Transverse colon (tissue), 4 donors: ENCODE data around the gene MOBP.

Experiments
- EP300 ChIP-seq: sonication (generic); formaldehyde crosslinking; IDR thresholded peaks from one replicate; pipeline ENCODE4 v1.6.1; 2017; ENCODE audit warnings: antibody characterized with exemption, low read depth
- POLR2A ChIP-seq: fragments of 450-650 bp; IDR thresholded peaks from one replicate; pipeline ENCODE4 v1.6.1; 2016; ENCODE audit warnings: antibody characterized with exemption, mild to moderate bottlenecking, moderate library complexity
- POLR2AphosphoS5 ChIP-seq, 3 donors: sonication (generic); formaldehyde crosslinking; IDR thresholded peaks; one replicate each; pipeline ENCODE4 v1.6.1; 2016; ENCODE audit warnings: antibody characterized with exemption in 3 of 3
- TF ChIP-seq, protein P1 (sequence below), 5 experiments: fragments of 200-600 bp in 3 of 5; fragments of 450-650 bp in 2 of 5; sonication (generic) in 3 of 5; IDR thresholded peaks; 1 replicate in 2 of 5; 2 replicates in 3 of 5; pipeline ENCODE4 v1.5.1; 2016 to 2017; ENCODE audit warnings: antibody characterized with exemption in 5 of 5, inconsistent platforms in 3 of 5, mild to moderate bottlenecking in 2 of 5, moderate library complexity in 1 of 5

DNA sequence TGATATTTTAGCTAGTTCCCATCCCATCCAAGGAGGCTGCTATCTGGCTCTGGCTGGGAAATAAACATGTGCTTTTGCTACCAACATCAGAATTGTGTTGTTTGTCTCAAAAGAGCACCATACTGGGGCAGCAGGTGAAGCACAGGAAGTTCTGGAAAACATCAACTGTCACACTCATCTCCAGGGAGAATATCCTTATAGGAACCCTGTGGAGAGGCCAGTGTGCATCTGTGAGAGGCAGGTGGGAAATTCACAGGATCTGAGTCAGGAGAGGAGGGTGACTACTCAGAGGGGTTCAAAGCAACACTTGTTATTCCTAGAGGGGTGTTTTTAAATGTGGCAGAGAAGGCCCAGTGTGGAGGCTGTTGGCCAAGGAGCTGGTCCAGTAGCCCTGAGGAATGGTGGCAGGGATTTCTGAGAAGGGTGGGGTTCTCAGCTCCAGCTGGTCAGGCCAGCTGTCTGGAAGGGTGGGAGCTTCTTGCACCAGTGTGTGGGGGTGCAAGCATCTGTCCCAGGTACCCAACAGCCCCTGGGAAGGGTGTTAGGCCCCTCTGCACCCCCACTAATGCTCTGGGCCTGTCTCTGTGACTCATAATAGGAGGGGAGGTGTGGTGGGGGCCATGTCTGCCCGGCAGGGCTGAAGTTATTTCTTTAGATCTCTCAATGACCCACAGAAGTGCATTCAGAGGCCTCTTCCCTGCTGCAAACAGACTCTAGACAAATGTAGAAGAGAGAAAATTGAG is 32.3 kb upstream of the MOBP start:
- TF ChIP-seq, protein P1, sequence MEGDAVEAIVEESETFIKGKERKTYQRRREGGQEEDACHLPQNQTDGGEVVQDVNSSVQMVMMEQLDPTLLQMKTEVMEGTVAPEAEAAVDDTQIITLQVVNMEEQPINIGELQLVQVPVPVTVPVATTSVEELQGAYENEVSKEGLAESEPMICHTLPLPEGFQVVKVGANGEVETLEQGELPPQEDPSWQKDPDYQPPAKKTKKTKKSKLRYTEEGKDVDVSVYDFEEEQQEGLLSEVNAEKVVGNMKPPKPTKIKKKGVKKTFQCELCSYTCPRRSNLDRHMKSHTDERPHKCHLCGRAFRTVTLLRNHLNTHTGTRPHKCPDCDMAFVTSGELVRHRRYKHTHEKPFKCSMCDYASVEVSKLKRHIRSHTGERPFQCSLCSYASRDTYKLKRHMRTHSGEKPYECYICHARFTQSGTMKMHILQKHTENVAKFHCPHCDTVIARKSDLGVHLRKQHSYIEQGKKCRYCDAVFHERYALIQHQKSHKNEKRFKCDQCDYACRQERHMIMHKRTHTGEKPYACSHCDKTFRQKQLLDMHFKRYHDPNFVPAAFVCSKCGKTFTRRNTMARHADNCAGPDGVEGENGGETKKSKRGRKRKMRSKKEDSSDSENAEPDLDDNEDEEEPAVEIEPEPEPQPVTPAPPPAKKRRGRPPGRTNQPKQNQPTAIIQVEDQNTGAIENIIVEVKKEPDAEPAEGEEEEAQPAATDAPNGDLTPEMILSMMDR (IDR thresholded peaks at IDR 0.05): no peak
- TF ChIP-seq EP300: no peak
- TF ChIP-seq POLR2AphosphoS5 (IDR thresholded peaks at IDR 0.05): no peak
- TF ChIP-seq POLR2A: no peak
